Measurements from ENCODE around the gene CHST5. TPM values are rescaled to one million over a fixed set of nuclear protein-coding genes. Genes with fewer than 3 reads are reported as not detected.

The CHST5 gene
- total RNA-seq (under 0.01 TPM in 1 of 2 replicates, not detected in the other), polyA plus RNA-seq (0.02 TPM in 1 of 2 replicates, not detected in the other), polyA minus RNA-seq (ENCODE audit: low replicate concordance) (not detected in 2 replicates)
- polyA plus RNA-seq (2012) = not detected in 2 replicates

GRCh38 chr16:75535901-75536300 is at the start of gene CHST5:
Gene CHST5 (minus strand): TSS chr16:75536108. CDS start chr16:75530384, 5,724 bp downstream.
- no peaks in the 10 kb centered on the region for H3K36me3 ChIP-seq (ENCODE audit: control insufficient read depth, insufficient read depth, low read length)
- no peak within 1 kb of the TSS for H2AFZ ChIP-seq (ENCODE audit: low read length)
- no peak within 1 kb of the TSS for H3K9ac ChIP-seq (ENCODE audit: insufficient read depth, low read length)
- TF ChIP-seq EZH2 (IDR thresholded peaks at IDR 0.05; ENCODE audit: low read length, missing control alignments) (no peak), CTCF (conservative IDR thresholded peaks at IDR 0.05 in 1 of 2, IDR thresholded peaks at IDR 0.05 in 1 of 2; ENCODE audit: low read depth in 1 of 2, low read length in 2 of 2) (no peak)
- H4K20me1 ChIP-seq (ENCODE audit: control insufficient read depth, extremely low read depth, insufficient read depth, low read length) = no peaks in the 10 kb centered on the region
- no peaks in the 10 kb centered on the region for H3K9me3 ChIP-seq (ENCODE audit: control insufficient read depth, insufficient read depth, low read depth, low read length)
- H3K4me3 ChIP-seq (replicated peaks in 1 of 4; ENCODE audit: control extremely low read depth in 1 of 4, insufficient read depth in 1 of 4, low read depth in 3 of 4, low read length in 4 of 4) = no peak within 1 kb of the TSS
- no peaks in the 10 kb centered on the region for H3K79me2 ChIP-seq (ENCODE audit: control insufficient read depth, insufficient read depth, low read length)
- no peak within 1 kb of the TSS for H3K4me2 ChIP-seq (ENCODE audit: extremely low read depth, insufficient read depth, low read length)
- H3K4me1 ChIP-seq (ENCODE audit: control insufficient read depth, extremely low read depth, insufficient read depth, low read length) = no peaks in the 10 kb centered on the region
- DNase-seq (ENCODE audit: low read depth in 2 of 2) = no peak
- H3K27ac ChIP-seq (ENCODE audit: insufficient read depth, low read length) = no peak within 1 kb of the TSS
- no peaks in the 10 kb centered on the region for H3K27me3 ChIP-seq (ENCODE audit: control insufficient read depth, insufficient read depth, low read length)

- H3K36me3 ChIP-seq (ENCODE audit: control insufficient read depth, insufficient read depth, low read length) = no peaks in the 10 kb centered on the region
- H3K4me3 ChIP-seq (replicated peaks in 1 of 4; ENCODE audit: control extremely low read depth in 1 of 4, insufficient read depth in 1 of 4, low read depth in 3 of 4, low read length in 4 of 4) = no peak overlapping the region
- H3K4me2 ChIP-seq (ENCODE audit: extremely low read depth, insufficient read depth, low read length) = no peak overlapping the region
- no peaks in the 10 kb centered on the region for H3K9me3 ChIP-seq (ENCODE audit: control insufficient read depth, insufficient read depth, low read depth, low read length)
- H3K9ac ChIP-seq (ENCODE audit: insufficient read depth, low read length) = no peak overlapping the region
- TF ChIP-seq EZH2 (IDR thresholded peaks at IDR 0.05; ENCODE audit: low read length, missing control alignments) (no peak), CTCF (conservative IDR thresholded peaks at IDR 0.05 in 1 of 2, IDR thresholded peaks at IDR 0.05 in 1 of 2; ENCODE audit: low read depth in 1 of 2, low read length in 2 of 2) (no peak)
- no peak overlapping the region for H3K27ac ChIP-seq (ENCODE audit: insufficient read depth, low read length)
- H4K20me1 ChIP-seq (ENCODE audit: control insufficient read depth, extremely low read depth, insufficient read depth, low read length) = no peaks in the 10 kb centered on the region
- H3K79me2 ChIP-seq (ENCODE audit: control insufficient read depth, insufficient read depth, low read length) = no peaks in the 10 kb centered on the region
- no peaks in the 10 kb centered on the region for H3K27me3 ChIP-seq (ENCODE audit: control insufficient read depth, insufficient read depth, low read length)
- no peak for DNase-seq (ENCODE audit: low read depth in 2 of 2)
- no peak overlapping the region for H2AFZ ChIP-seq (ENCODE audit: low read length)
- no peaks in the 10 kb centered on the region for H3K4me1 ChIP-seq (ENCODE audit: control insufficient read depth, extremely low read depth, insufficient read depth, low read length)
Observed at GRCh38 chr16:75584108-75584507, 48.2 kb upstream of the CHST5 start.

- no peak overlapping the region for H3K27ac ChIP-seq (ENCODE audit: insufficient read depth, low read length)
- TF ChIP-seq CTCF (conservative IDR thresholded peaks at IDR 0.05 in 1 of 2, IDR thresholded peaks at IDR 0.05 in 1 of 2; ENCODE audit: low read depth in 1 of 2, low read length in 2 of 2) (no peak), EZH2 (IDR thresholded peaks at IDR 0.05; ENCODE audit: low read length, missing control alignments) (no peak)
Observed at GRCh38 chr16:75579281-75579834, 43.5 kb upstream of the CHST5 start.

More at GRCh38 chr16:75579281-75579834, 43.5 kb upstream of the CHST5 start:
- no peaks in the 10 kb centered on the region for H3K9me3 ChIP-seq (ENCODE audit: control insufficient read depth, insufficient read depth, low read depth, low read length)
- H3K4me2 ChIP-seq (ENCODE audit: extremely low read depth, insufficient read depth, low read length) = no peak overlapping the region
- no peaks in the 10 kb centered on the region for H4K20me1 ChIP-seq (ENCODE audit: control insufficient read depth, extremely low read depth, insufficient read depth, low read length)
- H3K36me3 ChIP-seq (ENCODE audit: control insufficient read depth, insufficient read depth, low read length) = peaks cover 4% of the 10 kb centered on the region
- no peak overlapping the region for H3K4me3 ChIP-seq (replicated peaks in 1 of 4; ENCODE audit: control extremely low read depth in 1 of 4, insufficient read depth in 1 of 4, low read depth in 3 of 4, low read length in 4 of 4)
- H3K9ac ChIP-seq (ENCODE audit: insufficient read depth, low read length) = no peak overlapping the region
- peak in 1 of 2 donors; percentile 30 for DNase-seq (ENCODE audit: low read depth in 2 of 2)
- no peaks in the 10 kb centered on the region for H3K4me1 ChIP-seq (ENCODE audit: control insufficient read depth, extremely low read depth, insufficient read depth, low read length)
- no peaks in the 10 kb centered on the region for H3K27me3 ChIP-seq (ENCODE audit: control insufficient read depth, insufficient read depth, low read length)
- H3K79me2 ChIP-seq (ENCODE audit: control insufficient read depth, insufficient read depth, low read length) = no peaks in the 10 kb centered on the region
- no peak overlapping the region for H2AFZ ChIP-seq (ENCODE audit: low read length)
